HepG2 (cell line): ENCODE measurements around the gene SLC7A4. TPM values are rescaled to one million over a fixed set of nuclear protein-coding genes. Genes with fewer than 3 reads are reported as not detected.

Experiments
- ATAC-seq: fragments of 200-7000 bp; cut with Tn5 transposase; 3 replicates; pipeline ENCODE4 v1.9.1; 2020; ENCODE audit warnings: mild to moderate bottlenecking, moderate library complexity
- BruUV-seq: library from RNA; stranded (reverse); fragments of 400-500 nt; replicated peaks from 2 replicates; lab custom pipeline; 2021; lab: Mats Ljungman, UMichigan
- CTCF ChIA-PET: fragments of 300-600 bp; formaldehyde crosslinking; extraction: SDS; loops from one replicate; lab custom pipeline; 2021; ENCODE audit warnings: low total read pairs, inconsistent platforms, low intra/inter-chr PET ratio; lab: Yijun Ruan, JAX
- POLR2A ChIA-PET: fragments of 350-600 bp; sonication (Branson Sonifier 250); formaldehyde crosslinking; loops from one replicate; lab custom pipeline; 2020; ENCODE audit warnings: antibody characterized with exemption, inconsistent platforms; lab: Yijun Ruan, JAX
- DNase-seq: peaks from one replicate; pipeline ENCODE4 v3.0.0-alpha.2; 2015; ENCODE audit warnings: low spot score
- FAIRE-seq: peaks from 3 replicates; lab custom pipeline; 2011; peaks lifted over from hg19 to GRCh38; lab: Jason Lieb, UNC
- H2AFZ ChIP-seq: one replicate; pipeline ENCODE4 v1.6.1; 2011; ENCODE audit warnings: low read length, inconsistent platforms
- H3K27ac ChIP-seq: fragments of 300-600 bp; 3 replicates; pipeline ENCODE4 v1.8.0; 2011; ENCODE audit warnings: mixed run types, mild to moderate bottlenecking, mixed read lengths, low read length, inconsistent platforms; ENCODE audit not compliant: insufficient read depth; ENCODE audit errors: extremely low read length
- H3K27me3 ChIP-seq, 2 experiments: fragments of 200-600 bp in 1 of 2; 2 replicates in 1 of 2; 3 replicates in 1 of 2; pipeline versions ENCODE4 v1.6.0 to v1.8.0; 2011; ENCODE audit warnings: low read length in 2 of 2, mild to moderate bottlenecking in 2 of 2, moderate library complexity in 2 of 2, inconsistent platforms in 1 of 2; ENCODE audit not compliant: insufficient read depth in 2 of 2, control insufficient read depth in 1 of 2
- H3K36me3 ChIP-seq, 2 experiments: fragments of 200-600 bp in 1 of 2; replicated peaks in 1 of 2; 2 replicates in 1 of 2; 3 replicates in 1 of 2; pipeline versions ENCODE4 v1.5.1 to v1.8.0; 2011; ENCODE audit warnings: low read length in 2 of 2, inconsistent platforms in 1 of 2; ENCODE audit not compliant: insufficient read depth in 2 of 2, control insufficient read depth in 1 of 2
- H3K4me1 ChIP-seq: 2 replicates; pipeline ENCODE4 v1.5.1; 2012; ENCODE audit warnings: low read length, inconsistent platforms; ENCODE audit not compliant: insufficient read depth
- H3K4me2 ChIP-seq: 2 replicates; pipeline ENCODE4 v1.6.0; 2011; ENCODE audit warnings: low read depth, low read length, inconsistent platforms
- H3K4me3 ChIP-seq, 3 experiments: fragments of 200-600 bp in 1 of 3; sonication (generic), shearing (Covaris generic) in 1 of 3; replicated peaks in 1 of 3; 2 replicates each; pipeline ENCODE4 v1.5.1; 2011 to 2016; ENCODE audit warnings: low read length in 3 of 3, inconsistent platforms in 2 of 3, low read depth in 2 of 3, mild to moderate bottlenecking in 2 of 3, control low read depth in 1 of 3, mixed read lengths in 1 of 3; ENCODE audit not compliant: insufficient read depth in 1 of 3
- H3K79me2 ChIP-seq: one replicate; pipeline ENCODE4 v1.6.1; 2011; ENCODE audit warnings: low read length, inconsistent platforms; ENCODE audit not compliant: insufficient read depth
- H3K9ac ChIP-seq: 2 replicates; pipeline ENCODE4 v1.6.0; 2011; ENCODE audit warnings: mild to moderate bottlenecking, low read depth, low read length, inconsistent platforms; ENCODE audit not compliant: insufficient read depth
- H3K9me3 ChIP-seq: 2 replicates; pipeline ENCODE4 v1.5.1; 2012; ENCODE audit warnings: mild to moderate bottlenecking, low read length
- H4K20me1 ChIP-seq: 2 replicates; pipeline ENCODE4 v1.6.0; 2011; ENCODE audit warnings: inconsistent platforms, mild to moderate bottlenecking, low read length, moderate library complexity; ENCODE audit not compliant: insufficient read depth
- DNMT3B ChIP-seq: conservative IDR thresholded peaks from 2 replicates; pipeline ENCODE4 v1.6.1; 2016; ENCODE audit warnings: missing biosample characterization, control low read depth
- ELF3 ChIP-seq: IDR thresholded peaks from 2 replicates; pipeline ENCODE4 v1.6.1; 2016; ENCODE audit warnings: missing genetic modification reagents, missing compliant biosample characterization
- FOXC1 ChIP-seq: sonication (generic); formaldehyde crosslinking; IDR thresholded peaks from 2 replicates; pipeline ENCODE4 v1.8.0; 2022; ENCODE audit warnings: mild to moderate bottlenecking, missing genetic modification reagents, borderline replicate concordance
- LCORL ChIP-seq, 2 experiments: fragments of 450-650 bp in 1 of 2; sonication (generic) in 1 of 2; formaldehyde crosslinking in 1 of 2; IDR thresholded peaks; 2 replicates each; pipeline versions ENCODE4 v1.5.0 to v1.6.1; 2017 to 2020; ENCODE audit warnings: antibody characterized with exemption in 1 of 2, missing genetic modification reagents in 1 of 2
- LRRFIP1 ChIP-seq: sonication (generic); formaldehyde crosslinking; conservative IDR thresholded peaks from 2 replicates; pipeline ENCODE4 v1.4.0; 2020; ENCODE audit warnings: missing genetic modification reagents
- MED13 ChIP-seq: sonication (generic); formaldehyde crosslinking; IDR thresholded peaks from 2 replicates; pipeline ENCODE4 v1.5.0; 2020; ENCODE audit warnings: missing genetic modification reagents
- MYNN ChIP-seq: sonication (generic); formaldehyde crosslinking; IDR thresholded peaks from 2 replicates; pipeline ENCODE4 v1.4.0; 2020; ENCODE audit warnings: mild to moderate bottlenecking, low read depth, missing genetic modification reagents
- PCBP1 ChIP-seq: fragments of 200-400 bp; formaldehyde crosslinking; IDR thresholded peaks from 2 replicates; pipeline ENCODE4 v1.6.1; 2017; ENCODE audit warnings: mild to moderate bottlenecking, low read depth, low read length, borderline replicate concordance
- SIX1 ChIP-seq: sonication (generic); formaldehyde crosslinking; IDR thresholded peaks from 2 replicates; pipeline ENCODE4 v1.4.0; 2020; ENCODE audit warnings: missing genetic modification reagents, borderline replicate concordance
- SMC3 ChIP-seq: IDR thresholded peaks from 2 replicates; pipeline ENCODE4 v1.6.1; 2011; ENCODE audit warnings: low read length, improper control_type of control experiment
- TSC22D2 ChIP-seq: sonication (generic); formaldehyde crosslinking; IDR thresholded peaks from 2 replicates; pipeline ENCODE4 v1.5.1; 2020; ENCODE audit warnings: missing genetic modification reagents, mild to moderate bottlenecking, borderline replicate concordance
- XRCC5 ChIP-seq: fragments of 200-400 bp; formaldehyde crosslinking; optimal IDR thresholded peaks from 2 replicates; pipeline ENCODE3; 2017; ENCODE audit warnings: mild to moderate bottlenecking, low read length
- YEATS2 ChIP-seq: sonication (generic); formaldehyde crosslinking; IDR thresholded peaks from 2 replicates; pipeline ENCODE4 v1.4.0; 2020; ENCODE audit warnings: missing genetic modification reagents, borderline replicate concordance
- ZNF275 ChIP-seq: sonication (generic); formaldehyde crosslinking; IDR thresholded peaks from 2 replicates; pipeline ENCODE4 v1.8.0; 2022; ENCODE audit warnings: missing genetic modification reagents, mild to moderate bottlenecking, inconsistent platforms, borderline replicate concordance
- ZNF567 ChIP-seq: sonication (generic); formaldehyde crosslinking; IDR thresholded peaks from 2 replicates; pipeline ENCODE4 v1.8.1; 2023; ENCODE audit warnings: mild to moderate bottlenecking, missing genetic modification reagents, borderline replicate concordance
- ZNF773 ChIP-seq: sonication (generic); formaldehyde crosslinking; IDR thresholded peaks from 2 replicates; pipeline ENCODE4 v1.4.0; 2020; ENCODE audit warnings: missing genetic modification reagents, borderline replicate concordance
- ZNF800 ChIP-seq: sonication (generic); formaldehyde crosslinking; IDR thresholded peaks from 2 replicates; pipeline ENCODE4 v1.4.0; 2020; ENCODE audit warnings: missing genetic modification reagents
- ZNF879 ChIP-seq: sonication (generic); formaldehyde crosslinking; IDR thresholded peaks from 2 replicates; pipeline ENCODE4 v1.8.1; 2023; ENCODE audit warnings: missing genetic modification reagents
- WGBS: methylation state at CpG from one replicate; pipeline ENCODE4 v1.1.6; 2017; ENCODE audit warnings: low lambda C conversion rate; 5-methylcytosine and 5-hydroxymethylcytosine counted together
- in situ Hi-C: cut with HindIII; loops from 2 replicates; pipeline ENCODE4 v1.10.0; 2017; ENCODE audit warnings: low pct_unique_long_range_greater_than_20kb; ENCODE audit not compliant: extremely low pct_ligation_motif_present
- intact Hi-C: fragments of 100-400 bp; cut with micrococcal nuclease; formaldehyde crosslinking; loops from one replicate; pipeline ENCODE4 v1.10.0; 2022; ENCODE audit not compliant: unreplicated experiment
- polyA plus RNA-seq, 8 experiments: library from polyadenylated mRNA; depleted of rRNA in 3 of 8; stranded (reverse) in 7 of 8; unstranded in 1 of 8; fragments of >200 nt; fragmentation: Illumina TruSeq in 4 of 8; extraction: Trizol in 4 of 8; gene quantifications; 2 replicates each; pipeline versions ENCODE4 v1.2.1 to v1.2.3, GENCODE V29; 2011 to 2016; ENCODE audit warnings: low read depth in 4 of 8, missing spikeins in 1 of 8, mixed read lengths in 1 of 8; ENCODE audit not compliant: insufficient read depth in 1 of 8
- total RNA-seq, 5 experiments: library from RNA; depleted of rRNA; stranded (reverse); fragments of >200 nt; fragmentation: Illumina TruSeq; extraction: Trizol; gene quantifications; 2 replicates each; pipeline ENCODE4 v1.2.3, GENCODE V29; 2016; ENCODE audit warnings: low read depth in 1 of 5

Gene SLC7A4
- total and polyA plus RNA-seq, 2 of the 13 experiments (the other 11 are each of a cell fraction or from before 2014, with no cell fraction given) = not detected

GRCh38 chr22:21009638-21010425 lies 22.5 kb downstream of the SLC7A4 start:
- WGBS = 26% methylated on average over 10 of the region's 10 CpGs
- peak; percentile 65 for DNase-seq
- FAIRE-seq = peak; percentile 48
- BruUV-seq = no TSS peak
- Histone ChIP-seq H3K36me3 (no peaks in the 10 kb centered on the region), H2AFZ (no peak overlapping the region), H4K20me1 (no peaks in the 10 kb centered on the region), H3K27ac (no peak overlapping the region), H3K79me2 (no peaks in the 10 kb centered on the region), H3K9me3 (no peaks in the 10 kb centered on the region), H3K4me3 (no peak overlapping the region), H3K9ac (no peak overlapping the region), H3K4me1 (peaks cover 20% of the 10 kb centered on the region), H3K4me2 (no peak overlapping the region), H3K27me3 (no peaks in the 10 kb centered on the region; a peak in 1 of 5 replicates)
- CTCF ChIA-PET = no interaction called here
- intact Hi-C loops = no loop called here
- ATAC-seq = peak; percentile 90
- POLR2A ChIA-PET = interaction anchor here (0.7 kb wide), 1 partner anchor 51 kb away, joined by 3 read pairs; no protein-coding TSS in a partner anchor
- in situ Hi-C loops = no loop called here
- TF ChIP-seq SMC3 (no peak), TSC22D2 (CRISPR knock-in tag) (peak; percentile 96), LCORL (IDR thresholded peaks at IDR 0.05) (no peak), LCORL (CRISPR knock-in tag; IDR thresholded peaks at IDR 0.05) (0 out of 2 replicates have a peak, but pooled peaks have one; percentile 30), SIX1 (CRISPR knock-in tag) (0 out of 2 replicates have a peak, but pooled peaks have one; percentile 28), ZNF879 (0 out of 2 replicates have a peak, but pooled peaks have one; percentile 50), ZNF567 (CRISPR knock-in tag) (no peak), MYNN (CRISPR knock-in tag) (peak; percentile 80; the same call in 1 of the 2 replicates), FOXC1 (CRISPR knock-in tag) (peak; percentile 48; the same call in 1 of the 2 replicates), ELF3 (CRISPR knock-in tag) (peak; percentile 82), MED13 (CRISPR knock-in tag) (no peak), LRRFIP1 (CRISPR knock-in tag) (peak; percentile 89), YEATS2 (CRISPR knock-in tag) (peak; percentile 75; the same call in 1 of the 2 replicates), ZNF800 (CRISPR knock-in tag) (peak; percentile 65; the same call in 1 of the 2 replicates), XRCC5 (peak; percentile 51), ZNF275 (CRISPR knock-in tag) (0 out of 2 replicates have a peak, but pooled peaks have one; percentile 33), DNMT3B (CRISPR knock-in tag) (peak; percentile 92), PCBP1 (no peak), ZNF773 (no peak)
